Omental fat pad (tissue), 4 donors: ENCODE data around the gene PGM1. TPM values are rescaled to one million over a fixed set of nuclear protein-coding genes. Genes with fewer than 3 reads are reported as not detected.
"Not testable (repeated sequence)": the region's sequence is repeated elsewhere in the genome, so short reads cannot be mapped to it uniquely, and the experiment has no call there.

Experiments used
- ATAC-seq: fragments of 150-250 bp; one replicate; pipeline ENCODE4 v1.9.1; 2016; ENCODE audit warnings: mild to moderate bottlenecking, moderate library complexity; ENCODE audit not compliant: low FRiP score
- DNase-seq: peaks from one replicate; pipeline ENCODE4 v3.0.0-alpha.2; 2019; ENCODE audit warnings: low spot score
- CTCF ChIP-seq, 3 donors: fragments of 450-650 bp; IDR thresholded peaks; one replicate each; pipeline ENCODE4 v1.5.1; 2016 to 2017; ENCODE audit warnings: antibody characterized with exemption in 3 of 3, mild to moderate bottlenecking in 3 of 3, moderate library complexity in 2 of 3
- total RNA-seq, 4 donors: library from RNA; depleted of rRNA; stranded (reverse); fragments of >200 nt; gene quantifications; one replicate each; pipeline ENCODE4 v1.1.0, GENCODE V29; 2016

The PGM1 gene
- total RNA-seq, 4 donors from 2014 or later: 71.2 to 312 (median 162) TPM

GRCh38 chr1:63557365-63557987 is 35.7 kb upstream of the PGM1 start:
- TF ChIP-seq CTCF (IDR thresholded peaks at IDR 0.05): peak in 1 of 3 donors; percentile 3
- ATAC-seq: no peak

GRCh38 chr1:63559357-63559756 is 33.9 kb upstream of the PGM1 start:
- ATAC-seq (no peak), DNase-seq (no peak)
- no peak for TF ChIP-seq CTCF (IDR thresholded peaks at IDR 0.05)

More at GRCh38 chr1:63557365-63557987, 35.7 kb upstream of the PGM1 start:
- no peak for DNase-seq

DNA sequence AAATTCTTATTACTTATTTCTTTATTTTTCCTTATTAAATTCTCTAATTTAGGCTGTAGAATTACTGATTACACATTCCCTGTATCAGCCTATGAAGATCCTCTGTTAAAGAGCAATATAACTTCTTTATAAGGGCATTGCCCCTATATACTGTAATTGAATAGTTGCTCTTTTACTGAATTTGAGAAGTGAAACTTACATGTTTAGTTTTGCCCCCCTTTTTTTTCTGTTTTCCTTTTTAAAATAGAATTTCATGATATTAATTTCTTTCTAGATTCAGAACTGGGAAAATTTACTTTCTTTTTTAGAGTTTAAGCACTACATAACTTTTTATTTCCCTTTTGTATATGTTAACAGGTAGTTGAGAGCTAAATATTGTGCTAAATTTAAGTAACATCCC is 29.5 kb upstream of the PGM1 start:
- no peak for DNase-seq
- no peak for ATAC-seq
- TF ChIP-seq CTCF (IDR thresholded peaks at IDR 0.05): no peak

DNA sequence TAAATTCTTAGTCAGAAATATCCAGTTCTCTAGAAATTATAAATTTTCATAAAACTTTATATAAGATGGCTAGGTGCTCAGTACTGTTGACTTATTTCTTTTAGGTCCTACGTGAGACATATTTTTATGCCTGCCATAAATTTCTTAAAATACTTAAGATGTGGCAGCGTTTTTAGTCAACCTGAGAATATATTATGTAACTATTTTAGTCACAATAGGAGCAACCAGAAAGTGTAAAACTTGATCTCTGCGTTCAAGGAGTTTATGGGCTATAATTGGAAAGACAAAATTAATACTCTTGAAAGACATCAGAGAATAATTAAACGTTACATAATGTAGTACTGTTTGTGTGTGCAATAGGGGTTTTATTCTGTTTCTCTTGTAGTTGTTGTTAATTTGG is 24.1 kb upstream of the PGM1 start:
- DNase-seq (no peak), ATAC-seq (no peak)
- TF ChIP-seq CTCF (IDR thresholded peaks at IDR 0.05): no peak

- no peak for DNase-seq
- TF ChIP-seq CTCF (IDR thresholded peaks at IDR 0.05): no peak
- ATAC-seq: no peak
Observed at GRCh38 chr1:63569640-63570316, 23.4 kb upstream of the PGM1 start.

DNA sequence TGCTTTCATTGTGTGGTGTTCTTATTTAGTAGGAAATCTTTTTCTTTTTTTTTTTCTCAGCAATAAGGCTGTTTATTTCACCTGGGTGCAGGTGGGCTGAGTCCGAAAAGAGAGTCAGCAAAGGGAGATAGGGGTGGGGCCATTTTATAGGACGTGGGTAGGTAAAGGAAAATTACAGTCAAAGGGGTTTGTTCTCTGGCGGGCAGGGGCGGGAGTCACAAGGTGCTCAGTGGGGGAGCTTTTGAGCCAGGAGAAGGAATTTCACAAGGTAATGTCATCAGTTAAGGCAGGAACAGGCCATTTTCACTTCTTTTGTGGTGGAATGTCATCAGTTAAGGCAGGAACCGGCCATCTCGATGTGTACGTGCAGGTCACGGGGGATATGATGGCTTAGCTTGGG is 20.5 kb upstream of the PGM1 start:
- DNase-seq, ATAC-seq: not testable (repeated sequence)

DNA sequence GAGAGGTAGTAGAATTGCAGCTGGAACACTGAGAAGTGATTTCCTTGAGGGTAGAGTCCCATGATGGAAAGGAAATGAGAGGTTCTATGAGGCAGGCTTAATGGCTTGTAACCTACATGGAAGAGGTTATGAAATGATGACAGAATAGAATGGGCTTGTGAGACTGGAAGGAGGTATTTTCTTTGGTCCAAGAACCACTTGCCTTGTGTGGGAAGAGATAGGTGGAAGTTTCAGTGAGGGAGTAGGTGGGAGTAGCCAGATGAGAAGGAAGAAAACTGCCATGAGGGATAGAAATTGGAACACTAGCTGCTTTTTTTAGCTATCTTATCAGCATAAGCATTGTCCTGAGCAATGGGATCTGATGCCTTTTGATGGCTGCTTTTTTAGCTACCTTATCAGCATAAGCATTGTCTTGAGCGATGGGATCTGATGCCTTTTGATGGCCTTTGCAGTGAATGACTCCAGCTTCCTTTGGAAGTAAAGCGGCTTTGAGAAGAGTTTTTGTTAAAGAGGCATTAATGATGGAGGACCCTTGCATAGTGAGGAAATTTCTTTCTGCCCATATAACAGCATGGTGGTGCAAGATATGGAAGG is 18.9 kb upstream of the PGM1 start:
- DNase-seq, ATAC-seq: not testable (repeated sequence)

- TF ChIP-seq CTCF (IDR thresholded peaks at IDR 0.05): no peak
- no peak for ATAC-seq
- DNase-seq: no peak
Observed at GRCh38 chr1:63575340-63575826, 17.8 kb upstream of the PGM1 start.

DNA sequence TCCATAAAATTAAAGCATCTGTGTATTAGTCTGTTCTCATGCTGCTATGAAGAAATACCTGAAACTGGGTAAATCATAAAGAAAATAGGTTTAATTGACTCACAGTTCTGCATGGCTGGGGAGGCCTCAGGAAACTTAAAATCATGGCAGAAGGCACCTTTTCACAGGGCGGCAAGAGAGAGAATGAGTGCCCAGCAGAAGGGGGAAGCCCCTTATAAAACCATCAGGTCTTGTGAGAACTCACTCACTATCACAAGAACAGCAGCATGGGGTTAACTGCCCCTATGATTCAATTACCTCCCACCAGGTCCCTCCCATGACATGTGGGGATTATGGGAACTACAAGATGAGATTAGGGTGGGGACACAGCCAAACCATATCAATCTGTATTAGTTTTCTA is 6.9 kb upstream of the PGM1 start:
- not testable (repeated sequence) for DNase-seq, ATAC-seq
